T-cell (primary cell): ENCODE results near the gene TLE1. TPM values are rescaled to one million over a fixed set of nuclear protein-coding genes. Genes with fewer than 3 reads are reported as not detected.
A peak's percentile ranks its signal among the peaks of the same experiment; 100 is the strongest.
"Not testable (repeated sequence)": the region's sequence is repeated elsewhere in the genome, so short reads cannot be mapped to it uniquely, and the experiment has no call there.

Experiments used
- ATAC-seq, 4 experiments: fragments of 200-7000 bp in 3 of 4; fragments of 150-1000 bp in 1 of 4; cut with Tn5 transposase; replicated peaks in 1 of 4; 1 replicate in 3 of 4; 2 replicates in 1 of 4; pipeline ENCODE4 v1.10.0; 2021; ENCODE audit warnings: moderate library complexity in 3 of 4, mild to moderate bottlenecking in 2 of 4, moderate number of reproducible peaks in 1 of 4
- CTCF ChIA-PET, 2 donors: fragments of 300-600 bp; sonication (Branson Sonifier 250); formaldehyde crosslinking; loops; one replicate each; lab custom pipeline; 2022; ENCODE audit warnings: antibody characterized with exemption in 2 of 2; lab: Charles Lee
- POLR2A ChIA-PET, 2 donors: fragments of 300-600 bp; sonication (Branson Sonifier 250); formaldehyde crosslinking; loops; one replicate each; lab custom pipeline; 2022; ENCODE audit warnings: antibody characterized with exemption in 2 of 2; lab: Charles Lee
- DNase-seq, 35 experiments: peaks; one replicate each; pipeline versions ENCODE4 v3.0.0 to v3.0.0-alpha.2; 2013 to 2023
- H3K27ac ChIP-seq: one replicate; pipeline ENCODE4 v1.5.1; 2013; ENCODE audit warnings: low read length
- H3K27me3 ChIP-seq, 2 experiments: replicated peaks in 1 of 2; 1 replicate in 1 of 2; 2 replicates in 1 of 2; pipeline versions ENCODE4 v1.6.1 to v1.7.0; 2013; ENCODE audit warnings: low read length in 1 of 2, mixed read lengths in 1 of 2; ENCODE audit not compliant: control insufficient read depth in 2 of 2, insufficient read depth in 2 of 2; ENCODE audit errors: extremely low read depth in 1 of 2
- H3K36me3 ChIP-seq, 2 donors: 1 replicate in 1 of 2; 2 replicates in 1 of 2; pipeline versions ENCODE4 v1.6.1 to v1.7.0; 2013; ENCODE audit warnings: low read length in 1 of 2; ENCODE audit not compliant: control insufficient read depth in 2 of 2, insufficient read depth in 1 of 2; ENCODE audit errors: extremely low read depth in 1 of 2
- H3K4me1 ChIP-seq, 2 experiments: 1 replicate in 1 of 2; 2 replicates in 1 of 2; pipeline versions ENCODE4 v1.6.1 to v1.7.0; 2013; ENCODE audit warnings: low read length in 2 of 2, mixed read lengths in 1 of 2; ENCODE audit not compliant: insufficient read depth in 2 of 2, control insufficient read depth in 1 of 2; ENCODE audit errors: extremely low read depth in 1 of 2
- H3K4me3 ChIP-seq, 2 donors: 1 replicate in 1 of 2; 2 replicates in 1 of 2; pipeline versions ENCODE4 v1.5.1 to v1.7.0; 2013; ENCODE audit warnings: mild to moderate bottlenecking in 2 of 2, low read length in 1 of 2, moderate library complexity in 1 of 2; ENCODE audit not compliant: control insufficient read depth in 1 of 2; ENCODE audit errors: extremely low read depth in 1 of 2
- H3K9me3 ChIP-seq: 2 replicates; pipeline ENCODE4 v1.7.0; 2013
- H3K27ac Mint-ChIP-seq, 2 donors: one replicate each; pipeline ENCODE4 v1.8.0; 2020 to 2021; ENCODE audit warnings: mild to moderate bottlenecking in 2 of 2, mixed read lengths in 2 of 2
- H3K27me3 Mint-ChIP-seq, 2 donors: one replicate each; pipeline ENCODE4 v1.8.0; 2021 to 2022; ENCODE audit warnings: mixed read lengths in 2 of 2
- H3K36me3 Mint-ChIP-seq: one replicate; pipeline ENCODE4 v1.8.0; 2021; ENCODE audit warnings: mixed read lengths
- H3K4me1 Mint-ChIP-seq, 3 donors: one replicate each; pipeline ENCODE4 v1.8.0; 2020 to 2022; ENCODE audit warnings: mixed read lengths in 3 of 3, mild to moderate bottlenecking in 1 of 3
- H3K4me3 Mint-ChIP-seq, 3 donors: one replicate each; pipeline ENCODE4 v1.8.0; 2020 to 2022; ENCODE audit warnings: mild to moderate bottlenecking in 3 of 3, mixed read lengths in 3 of 3, moderate library complexity in 3 of 3
- H3K9me3 Mint-ChIP-seq, 3 donors: one replicate each; pipeline ENCODE4 v1.8.0; 2020 to 2022; ENCODE audit warnings: mixed read lengths in 3 of 3
- WGBS: methylation state at CpG from one replicate; pipeline ENCODE4 v1.1.5; 2013; ENCODE audit warnings: missing lambda C conversion rate; ENCODE audit not compliant: insufficient coverage; 5-methylcytosine and 5-hydroxymethylcytosine counted together
- total RNA-seq, 35 experiments: library from RNA in 6 of 35; stranded (reverse) in 6 of 35; fragments of 120-200 nt in 1 of 35; gene quantifications; one replicate each; pipeline versions ENCODE4 v1.2.1 to v1.2.4 and lab custom pipeline; 2013 to 2026

The TLE1 gene
- 1 to 10 TPM; 1.3 to 3.5 (median 2.8) TPM for total RNA-seq
- total RNA-seq (2013), result 5.1 TPM
- total RNA-seq (lab: John Stamatoyannopoulos, UW), result 0.04 to 7.6 (median 2.3) reads per million in 29 experiments

GRCh38 chr9:81689343-81690175, at the start of gene TLE1:
TLE1 (minus strand) TSS chr9:81689547; CDS start chr9:81688240, 1,307 bp downstream.
- Mint-ChIP-seq H3K4me3 (peak within 1 kb of the TSS; percentile 85 to 88 (median 87)), H3K27ac (no peak within 1 kb of the TSS), H3K36me3 (no peaks in the 10 kb centered on the region), H3K9me3 (no peaks in the 10 kb centered on the region), H3K4me1 (peaks cover 0 to 24% (median 18%) of the 10 kb centered on the region in 3 donors), H3K27me3 (peaks cover 0 to 20% of the 10 kb centered on the region in 2 donors)
- Histone ChIP-seq H3K27me3 (peaks cover 7 to 21% of the 10 kb centered on the region in 2 experiments), H3K4me3 (peak within 1 kb of the TSS; percentile 66 to 79), H3K4me1 (peaks cover 8 to 22% of the 10 kb centered on the region in 2 experiments), H3K9me3 (no peaks in the 10 kb centered on the region), H3K36me3 (no peaks in the 10 kb centered on the region), H3K27ac (peak within 1 kb of the TSS; percentile 26)
- DNase-seq (peak; percentile 21 to 83 (median 70)), ATAC-seq (peak; percentile 82 to 84 (median 82))
- WGBS, result 1% methylated on average over 35 of the region's 95 CpGs
- CTCF ChIA-PET, result interaction anchor here in 1 of 2 donors (0.6 kb wide), 1 partner anchor 45 kb away, joined by 3 read pairs; no protein-coding TSS in a partner anchor
- POLR2A ChIA-PET, result no interaction called here

DNA sequence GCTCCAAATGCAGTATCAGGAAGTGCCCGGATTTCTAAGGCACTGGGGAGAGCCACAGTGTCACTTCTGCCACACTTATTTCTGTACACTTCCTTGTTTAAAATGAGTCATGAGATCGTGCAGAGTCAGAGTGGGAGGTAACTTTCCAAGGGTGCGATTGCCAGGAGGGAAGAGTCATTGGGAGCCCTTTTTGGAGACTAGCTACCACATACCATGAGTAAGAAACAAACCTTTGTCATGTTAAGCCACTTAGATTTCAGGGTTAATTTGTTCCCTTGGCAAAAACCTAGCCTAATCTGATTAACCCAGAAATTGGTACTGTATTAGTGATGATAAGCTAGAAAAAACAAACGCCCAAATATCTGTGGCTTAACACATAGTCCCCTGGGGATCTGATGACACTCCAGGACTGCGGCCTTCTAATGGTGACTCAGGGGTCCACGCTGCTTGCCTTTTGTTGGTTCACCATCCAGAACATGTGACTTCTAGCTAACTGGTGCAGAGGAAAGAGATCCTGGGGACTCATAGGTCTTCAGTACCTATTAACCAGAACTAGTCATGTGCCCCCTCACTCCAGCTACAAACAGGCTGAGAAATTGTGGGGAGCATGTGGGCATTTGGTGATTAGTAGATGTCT, 48.6 kb upstream of the TLE1 start:
- no peaks in the 10 kb centered on the region for H3K9me3 ChIP-seq
- Mint-ChIP-seq H3K4me3 (no peak overlapping the region), H3K27me3 (peaks cover 0 to 16% of the 10 kb centered on the region in 2 donors), H3K9me3 (peaks cover 11 to 27% (median 11%) of the 10 kb centered on the region in 3 donors), H3K4me1 (no peaks in the 10 kb centered on the region), H3K36me3 (no peaks in the 10 kb centered on the region), H3K27ac (no peak overlapping the region)
- no peak for DNase-seq
- WGBS, result 82% methylated on average over 3 of the region's 6 CpGs
- H3K27me3 ChIP-seq, result no peaks in the 10 kb centered on the region
- ChIA-PET CTCF (no interaction called here), POLR2A (no interaction called here)
- no peaks in the 10 kb centered on the region for H3K36me3 ChIP-seq
- no peak overlapping the region for H3K27ac ChIP-seq
- no peak for ATAC-seq
- H3K4me1 ChIP-seq, result no peaks in the 10 kb centered on the region
- no peak overlapping the region for H3K4me3 ChIP-seq

DNA sequence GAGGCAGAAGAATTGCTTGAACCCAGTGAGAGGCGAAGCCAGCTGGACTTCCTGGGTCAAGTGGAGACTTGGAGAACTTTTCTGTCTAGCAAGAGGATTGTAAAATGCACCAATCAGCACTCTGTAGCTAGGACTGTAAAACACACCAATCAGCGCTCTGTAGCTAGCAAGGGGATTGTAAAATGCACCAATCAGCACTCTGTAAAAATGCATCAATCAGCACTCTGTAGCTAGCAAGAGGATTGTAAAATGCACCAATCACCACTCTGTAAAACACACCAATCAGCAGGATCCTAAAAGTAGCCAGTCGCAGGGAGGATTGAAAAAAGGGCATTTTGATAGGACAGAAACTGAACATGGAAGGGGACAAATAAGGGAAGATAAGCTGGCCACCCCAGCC, 41.2 kb upstream of the TLE1 start:
- H3K9me3 Mint-ChIP-seq, H3K36me3 ChIP-seq, H3K27ac ChIP-seq, H3K27ac Mint-ChIP-seq, H3K27me3 ChIP-seq, CTCF ChIA-PET, POLR2A ChIA-PET, H3K9me3 ChIP-seq, ATAC-seq, H3K4me1 ChIP-seq, H3K4me3 Mint-ChIP-seq, H3K27me3 Mint-ChIP-seq, H3K4me1 Mint-ChIP-seq, DNase-seq, H3K4me3 ChIP-seq, H3K36me3 Mint-ChIP-seq: not testable (repeated sequence)
- WGBS, result 83% methylated on average over 1 of the region's 3 CpGs

- Histone ChIP-seq H3K27ac (no peak overlapping the region), H3K4me1 (no peaks in the 10 kb centered on the region), H3K9me3 (no peaks in the 10 kb centered on the region), H3K27me3 (no peaks in the 10 kb centered on the region), H3K36me3 (no peaks in the 10 kb centered on the region), H3K4me3 (no peak overlapping the region)
- POLR2A ChIA-PET, result no interaction called here
- Mint-ChIP-seq H3K27ac (no peak overlapping the region), H3K36me3 (no peaks in the 10 kb centered on the region), H3K4me1 (no peaks in the 10 kb centered on the region), H3K27me3 (no peaks in the 10 kb centered on the region), H3K9me3 (no peaks in the 10 kb centered on the region), H3K4me3 (peak overlapping the region in 1 of 3 donors; percentile 9)
- ATAC-seq (no peak), DNase-seq (no peak)
- CTCF ChIA-PET, result no interaction called here
- 89% methylated on average over 3 of the region's 4 CpGs for WGBS
Measured at GRCh38 chr9:81729135-81729534, 39.8 kb upstream of the TLE1 start.

- Mint-ChIP-seq H3K4me3 (no peak overlapping the region), H3K27me3 (no peaks in the 10 kb centered on the region), H3K4me1 (no peaks in the 10 kb centered on the region), H3K9me3 (peaks cover 0 to 2% (median 0%) of the 10 kb centered on the region in 3 donors), H3K36me3 (no peaks in the 10 kb centered on the region), H3K27ac (no peak overlapping the region)
- no peaks in the 10 kb centered on the region for H3K4me1 ChIP-seq
- no peak for ATAC-seq
- POLR2A ChIA-PET, result no interaction called here
- H3K27me3 ChIP-seq, result no peaks in the 10 kb centered on the region
- H3K36me3 ChIP-seq, result no peaks in the 10 kb centered on the region
- 0% methylated on average over 1 of the region's 3 CpGs for WGBS
- no peaks in the 10 kb centered on the region for H3K9me3 ChIP-seq
- CTCF ChIA-PET, result no interaction called here
- H3K27ac ChIP-seq, result no peak overlapping the region
- H3K4me3 ChIP-seq, result no peak overlapping the region
- no peak for DNase-seq
Measured at GRCh38 chr9:81724242-81724889, 35.0 kb upstream of the TLE1 start.

- no peak for ATAC-seq
- no peak for DNase-seq
Measured at GRCh38 chr9:81722277-81722676, 32.9 kb upstream of the TLE1 start.

More at GRCh38 chr9:81722277-81722676, 32.9 kb upstream of the TLE1 start:
- no peaks in the 10 kb centered on the region for H3K9me3 ChIP-seq
- no peak overlapping the region for H3K4me3 Mint-ChIP-seq
- no peak overlapping the region for H3K27ac ChIP-seq
- H3K4me1 ChIP-seq, result no peaks in the 10 kb centered on the region
- ChIA-PET CTCF (no interaction called here), POLR2A (no interaction called here)
- no peaks in the 10 kb centered on the region for H3K36me3 ChIP-seq
- no peaks in the 10 kb centered on the region for H3K36me3 Mint-ChIP-seq
- H3K27ac Mint-ChIP-seq, result no peak overlapping the region
- WGBS, result 92% methylated on average over 2 of the region's 3 CpGs
- no peaks in the 10 kb centered on the region for H3K4me1 Mint-ChIP-seq
- H3K4me3 ChIP-seq, result no peak overlapping the region
- H3K27me3 ChIP-seq, result no peaks in the 10 kb centered on the region
- H3K9me3 Mint-ChIP-seq, result peaks cover 0 to 4% (median 0%) of the 10 kb centered on the region in 3 donors
- H3K27me3 Mint-ChIP-seq, result no peaks in the 10 kb centered on the region
